Measurements from ENCODE around the gene ANO9.

DNA sequence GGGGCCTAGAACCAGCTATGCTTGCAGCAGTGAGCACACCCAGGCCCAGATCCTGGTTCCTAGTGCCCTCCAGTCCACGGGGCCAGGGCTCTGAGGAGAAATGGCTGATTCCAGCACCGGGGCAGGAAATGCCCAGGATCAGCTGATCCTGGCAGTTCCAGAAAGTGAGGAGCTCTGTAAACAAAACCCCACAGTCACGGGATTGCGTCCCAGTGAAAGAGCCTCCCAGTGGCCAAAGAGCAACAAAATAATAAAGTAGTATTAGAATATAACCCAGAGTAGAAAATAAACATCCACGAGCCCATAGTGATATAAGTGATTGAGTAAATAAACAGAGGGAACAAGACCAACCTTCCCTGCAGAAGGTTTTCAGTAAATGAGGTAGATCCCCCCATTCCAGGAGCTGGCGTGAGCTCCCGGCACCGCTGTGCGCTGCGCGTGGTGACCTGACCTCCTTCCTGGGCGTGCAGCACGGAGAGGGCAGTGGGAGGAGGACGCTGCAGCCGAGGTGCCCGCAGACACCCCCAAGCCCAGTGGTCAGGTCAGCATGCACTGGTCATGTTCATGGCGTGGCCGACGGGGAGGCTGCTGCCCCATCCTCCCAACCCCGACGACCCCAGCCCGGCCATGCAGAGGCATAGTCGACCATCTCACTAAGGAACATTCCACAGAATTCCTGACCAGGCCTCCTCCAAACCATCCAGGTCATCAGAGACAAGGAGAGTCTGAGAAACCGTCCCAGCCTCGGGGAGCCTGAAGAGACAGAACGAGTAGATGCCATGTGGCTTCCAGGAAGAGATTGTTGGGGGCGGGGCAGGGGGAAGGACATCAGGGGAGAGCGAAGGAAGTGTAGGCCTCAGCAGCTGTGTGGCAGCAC is 28.1 kb upstream of the ANO9 start:
- TF ChIP-seq CTCF (IDR thresholded peaks at IDR 0.05; ENCODE audit: low read length) (no peak), EZH2 (optimal IDR thresholded peaks at IDR 0.05; ENCODE audit: low read depth, low read length) (no peak), EZH2phosphoT487 (IDR thresholded peaks at IDR 0.05; ENCODE audit: low read length) (no peak)
